Measurements from ENCODE around the gene LRRK2.

DNA sequence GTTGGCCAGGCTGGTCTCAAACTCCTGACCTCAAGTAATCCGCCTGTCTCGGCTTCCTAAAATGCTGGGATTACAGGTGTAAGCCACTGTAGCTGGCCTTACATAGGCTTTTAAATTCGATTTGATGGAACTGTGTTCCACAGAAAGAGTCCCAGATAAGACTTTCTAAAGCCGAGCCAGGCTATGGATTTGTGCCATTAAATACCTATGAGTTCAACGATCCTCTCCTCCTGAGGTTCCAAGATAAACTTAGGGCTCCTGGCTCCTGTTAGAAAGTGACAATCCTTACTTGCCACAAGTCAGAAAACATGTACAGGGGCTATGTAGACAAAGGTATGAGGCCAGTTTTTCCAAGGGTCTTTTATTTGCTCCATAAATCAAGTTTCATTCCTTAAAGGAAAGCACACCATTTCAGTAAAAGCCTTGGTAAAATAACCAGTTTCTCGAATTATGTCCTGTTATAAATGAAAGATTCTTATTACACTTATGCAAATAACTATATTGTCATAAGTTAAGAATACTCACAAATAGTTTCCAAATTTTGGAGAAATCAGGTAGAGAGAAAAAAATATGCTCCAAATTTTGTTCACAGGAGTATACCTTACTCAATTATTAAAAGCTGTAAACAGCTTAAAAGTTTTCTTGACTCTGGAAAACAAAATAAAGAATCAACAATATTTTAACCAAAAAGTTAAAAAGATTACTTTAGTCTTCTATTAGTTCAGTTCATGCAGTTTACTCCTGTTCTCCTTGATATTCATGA lies 36.1 kb upstream of the LRRK2 start:
- TF ChIP-seq, protein P1, sequence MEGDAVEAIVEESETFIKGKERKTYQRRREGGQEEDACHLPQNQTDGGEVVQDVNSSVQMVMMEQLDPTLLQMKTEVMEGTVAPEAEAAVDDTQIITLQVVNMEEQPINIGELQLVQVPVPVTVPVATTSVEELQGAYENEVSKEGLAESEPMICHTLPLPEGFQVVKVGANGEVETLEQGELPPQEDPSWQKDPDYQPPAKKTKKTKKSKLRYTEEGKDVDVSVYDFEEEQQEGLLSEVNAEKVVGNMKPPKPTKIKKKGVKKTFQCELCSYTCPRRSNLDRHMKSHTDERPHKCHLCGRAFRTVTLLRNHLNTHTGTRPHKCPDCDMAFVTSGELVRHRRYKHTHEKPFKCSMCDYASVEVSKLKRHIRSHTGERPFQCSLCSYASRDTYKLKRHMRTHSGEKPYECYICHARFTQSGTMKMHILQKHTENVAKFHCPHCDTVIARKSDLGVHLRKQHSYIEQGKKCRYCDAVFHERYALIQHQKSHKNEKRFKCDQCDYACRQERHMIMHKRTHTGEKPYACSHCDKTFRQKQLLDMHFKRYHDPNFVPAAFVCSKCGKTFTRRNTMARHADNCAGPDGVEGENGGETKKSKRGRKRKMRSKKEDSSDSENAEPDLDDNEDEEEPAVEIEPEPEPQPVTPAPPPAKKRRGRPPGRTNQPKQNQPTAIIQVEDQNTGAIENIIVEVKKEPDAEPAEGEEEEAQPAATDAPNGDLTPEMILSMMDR (conservative IDR thresholded peaks at IDR 0.05; ENCODE audit: low read depth, low read length), result no peak
- no peak for TF ChIP-seq EZH2 (IDR thresholded peaks at IDR 0.05; ENCODE audit: borderline replicate concordance, low read depth, low read length, poor library complexity, severe bottlenecking)

Data from A673 (cell line).